ENCODE results near the gene PMEPA1. TPM values are rescaled to one million over a fixed set of nuclear protein-coding genes. Genes with fewer than 3 reads are reported as not detected.
A peak's percentile ranks its signal among the peaks of the same experiment; 100 is the strongest.
"Not testable (repeated sequence)": the region's sequence is repeated elsewhere in the genome, so short reads cannot be mapped to it uniquely, and the experiment has no call there.

Gene PMEPA1
- polyA plus RNA-seq, 10 donors, result 15.2 to 31.8 (median 20.6) TPM

DNA sequence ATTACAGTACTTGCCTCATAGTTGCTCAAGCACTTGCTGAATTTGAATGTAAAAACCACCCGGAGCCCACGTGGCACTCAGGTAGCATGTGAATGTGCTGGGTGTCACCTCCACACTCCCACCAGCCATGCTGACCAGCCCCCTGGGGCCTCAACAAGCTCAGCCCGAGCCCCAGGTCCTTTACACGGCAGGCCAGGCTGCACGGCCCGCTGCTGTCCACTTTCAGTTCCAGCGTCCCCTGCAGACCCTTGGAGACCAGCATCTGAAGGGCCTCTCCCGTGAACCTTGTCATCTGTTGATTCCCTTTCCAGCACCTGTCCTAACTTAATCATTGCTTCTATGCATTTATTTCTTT is 56.3 kb downstream of the PMEPA1 start:
- DNase-seq, result peak in 1 of 3 donors; percentile 7

DNA sequence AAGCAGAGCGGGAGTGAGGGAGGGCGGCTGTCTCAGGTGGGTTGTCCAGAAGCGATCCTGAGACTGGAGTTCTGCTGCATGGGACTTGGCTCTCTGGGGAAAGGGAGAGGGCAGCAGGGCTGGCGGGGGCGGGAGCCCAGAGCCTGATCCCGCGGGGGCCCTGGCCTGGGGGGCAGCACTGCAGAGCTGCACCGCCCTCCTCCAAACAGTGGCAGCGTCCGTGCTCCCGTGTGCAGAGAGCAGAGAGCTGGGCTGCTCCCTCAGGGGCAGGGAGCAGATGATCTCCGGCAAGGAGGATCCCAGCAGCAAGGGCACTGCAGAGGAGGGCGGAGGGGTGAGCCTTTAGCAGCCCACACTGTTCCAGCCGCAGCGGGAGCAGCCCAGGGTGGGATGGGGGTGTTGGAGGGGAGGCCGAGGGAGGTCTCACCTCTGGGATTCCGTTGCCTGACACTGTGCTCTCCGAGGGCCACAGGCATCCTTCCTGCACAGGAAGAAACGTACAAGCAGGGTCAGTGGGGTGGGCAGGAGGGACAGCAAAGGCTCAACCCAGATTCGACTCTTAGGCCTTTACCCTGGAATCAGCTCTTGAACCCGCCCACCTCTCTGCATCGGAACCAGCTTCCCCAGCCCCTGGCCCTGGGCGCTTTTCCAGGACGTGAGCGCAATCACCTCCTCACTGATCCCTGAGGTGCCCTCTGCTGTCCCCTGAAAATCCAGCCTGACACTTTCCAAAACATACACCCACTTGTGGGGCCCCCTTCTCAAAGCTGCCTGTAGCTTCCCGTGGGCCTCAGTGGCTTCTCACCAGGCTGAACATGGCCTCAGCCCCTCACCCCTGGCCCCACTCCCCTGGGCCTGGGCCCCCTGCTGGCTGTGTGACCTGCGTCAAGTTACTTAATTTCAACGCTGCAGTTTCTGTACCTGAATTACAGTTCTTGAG is 56.9 kb downstream of the PMEPA1 start:
- DNase-seq, result peak in 1 of 3 donors; percentile 4

DNA sequence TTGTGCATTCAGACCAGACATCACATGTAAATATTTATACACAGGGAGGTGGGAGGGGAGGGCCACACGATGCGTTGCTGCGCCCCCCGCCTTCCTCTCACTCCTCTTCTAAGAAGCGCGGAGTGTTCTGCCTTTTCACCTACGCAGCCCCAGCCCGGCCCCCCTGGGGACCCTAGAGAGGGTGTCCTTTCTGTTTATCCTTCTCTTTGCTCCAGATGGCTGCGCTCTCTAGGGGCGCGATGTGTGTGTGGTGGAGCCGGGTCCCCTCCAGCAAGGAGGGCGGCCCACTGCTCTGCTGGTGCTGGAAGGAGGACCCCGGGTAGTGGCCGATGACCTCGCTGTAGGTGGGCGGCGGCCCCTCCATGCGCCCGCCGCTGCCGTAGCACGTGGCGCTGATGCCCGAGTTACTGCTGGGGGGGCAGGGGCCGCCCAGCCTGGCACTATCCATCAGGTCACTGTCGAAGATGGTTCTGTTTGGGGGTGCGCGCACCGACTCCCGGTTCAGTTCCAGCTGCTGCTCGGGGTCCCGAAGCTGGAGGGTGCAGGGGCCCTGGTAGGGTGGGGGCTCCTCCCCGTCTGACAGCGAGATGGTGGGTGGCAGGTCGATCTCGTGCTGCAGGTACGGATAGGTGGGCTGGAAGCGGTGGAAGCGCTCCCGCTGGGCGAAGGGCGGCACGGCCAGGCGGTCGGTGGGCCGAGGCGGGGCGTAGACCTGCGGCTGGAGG is 57.8 kb downstream of the PMEPA1 start:
- no peak for DNase-seq

DNA sequence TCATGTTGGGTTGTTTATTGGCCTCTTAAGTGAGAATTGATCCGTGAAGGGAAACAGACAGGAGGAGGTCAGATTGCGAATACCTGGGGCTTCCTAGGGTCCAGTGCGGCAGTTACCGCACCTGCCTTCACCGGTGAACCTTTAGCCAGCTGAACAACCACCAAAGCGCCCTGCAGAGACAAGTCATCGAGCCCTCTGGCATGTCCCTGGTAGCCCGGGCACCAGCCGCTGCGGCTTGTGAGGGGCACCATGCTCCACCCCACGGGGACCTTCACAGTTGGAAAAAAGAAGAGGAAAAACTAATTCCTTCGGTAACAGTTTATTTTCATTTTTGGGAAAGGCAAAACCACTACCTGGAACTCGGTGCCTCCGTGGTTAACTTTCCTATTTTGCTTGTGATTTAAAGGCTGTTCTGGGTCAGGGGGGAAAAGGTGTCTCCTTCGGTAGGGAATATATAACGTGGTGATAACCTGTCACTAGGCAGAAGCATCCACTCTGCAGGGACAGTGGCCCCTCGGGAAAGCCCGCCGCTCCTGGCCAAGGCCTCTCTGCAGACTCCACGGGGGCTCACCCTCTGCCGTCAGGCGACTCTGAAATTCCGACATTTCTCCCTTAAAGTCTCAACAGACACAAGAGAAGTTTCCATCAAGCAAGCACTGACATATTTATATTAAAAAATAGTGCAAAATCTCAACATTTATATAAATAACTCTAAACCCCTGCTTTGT is 58.9 kb downstream of the PMEPA1 start:
- no peak for DNase-seq

DNA sequence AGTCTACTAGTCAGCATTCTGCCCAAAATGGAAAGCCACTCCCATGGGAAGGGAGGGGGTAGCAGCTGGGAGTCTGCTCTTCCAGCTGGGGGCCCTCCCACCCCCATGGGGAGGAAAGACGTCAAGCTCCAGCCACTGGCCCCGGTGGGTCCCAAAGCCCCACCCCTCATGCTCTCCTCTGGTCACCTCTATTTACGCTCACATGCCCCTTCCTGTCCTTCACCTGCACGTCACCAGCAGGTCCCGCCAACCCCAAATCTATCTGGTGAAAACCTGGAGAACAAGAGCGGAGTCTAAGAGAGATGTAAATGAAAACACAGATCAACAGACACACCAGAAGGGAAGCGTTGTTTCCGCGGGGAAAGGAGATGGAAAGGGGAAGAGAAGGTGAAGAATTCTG is 59.5 kb downstream of the PMEPA1 start:
- DNase-seq, result no peak

DNA sequence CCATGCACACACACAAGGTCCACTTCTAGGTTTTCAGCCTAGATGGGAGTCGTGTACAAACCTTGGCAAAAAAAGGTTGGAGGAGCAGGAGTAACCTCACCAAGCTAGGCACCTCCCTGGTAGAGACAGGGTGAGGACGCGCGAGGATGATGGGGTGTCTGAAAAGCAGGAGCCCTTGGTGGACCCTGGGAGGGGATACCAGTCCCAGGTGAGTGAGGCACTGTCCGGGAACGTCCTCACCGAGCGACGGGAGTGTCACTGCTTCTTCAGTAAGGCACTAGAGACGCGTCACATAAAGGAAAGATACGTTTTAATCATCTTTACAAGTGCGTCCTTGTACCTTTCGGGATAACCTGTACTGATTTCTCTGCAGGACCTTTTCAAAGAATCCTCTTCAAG is 60.2 kb downstream of the PMEPA1 start:
- DNase-seq, result no peak

DNA sequence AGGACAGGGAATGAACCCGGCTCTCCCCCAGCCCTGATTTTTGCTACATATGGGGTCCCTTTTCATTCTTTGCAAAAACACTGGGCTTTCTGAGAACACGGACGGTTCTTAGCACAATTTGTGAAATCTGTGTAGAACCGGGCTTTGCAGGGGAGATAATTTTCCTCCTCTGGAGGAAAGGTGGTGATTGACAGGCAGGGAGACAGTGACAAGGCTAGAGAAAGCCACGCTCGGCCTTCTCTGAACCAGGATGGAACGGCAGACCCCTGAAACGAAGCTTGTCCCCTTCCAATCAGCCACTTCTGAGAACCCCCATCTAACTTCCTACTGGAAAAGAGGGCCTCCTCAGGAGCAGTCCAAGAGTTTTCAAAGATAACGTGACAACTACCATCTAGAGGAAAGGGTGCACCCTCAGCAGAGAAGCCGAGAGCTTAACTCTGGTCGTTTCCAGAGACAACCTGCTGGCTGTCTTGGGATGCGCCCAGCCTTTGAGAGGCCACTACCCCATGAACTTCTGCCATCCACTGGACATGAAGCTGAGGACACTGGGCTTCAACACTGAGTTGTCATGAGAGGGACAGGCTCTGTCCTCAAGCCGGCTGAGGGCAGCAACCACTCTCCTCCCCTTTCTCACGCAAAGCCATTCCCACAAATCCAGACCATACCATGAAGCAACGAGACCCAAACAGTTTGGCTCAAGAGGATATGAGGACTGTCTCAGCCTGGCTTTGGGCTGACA is 60.8 kb downstream of the PMEPA1 start:
- no peak for DNase-seq

DNA sequence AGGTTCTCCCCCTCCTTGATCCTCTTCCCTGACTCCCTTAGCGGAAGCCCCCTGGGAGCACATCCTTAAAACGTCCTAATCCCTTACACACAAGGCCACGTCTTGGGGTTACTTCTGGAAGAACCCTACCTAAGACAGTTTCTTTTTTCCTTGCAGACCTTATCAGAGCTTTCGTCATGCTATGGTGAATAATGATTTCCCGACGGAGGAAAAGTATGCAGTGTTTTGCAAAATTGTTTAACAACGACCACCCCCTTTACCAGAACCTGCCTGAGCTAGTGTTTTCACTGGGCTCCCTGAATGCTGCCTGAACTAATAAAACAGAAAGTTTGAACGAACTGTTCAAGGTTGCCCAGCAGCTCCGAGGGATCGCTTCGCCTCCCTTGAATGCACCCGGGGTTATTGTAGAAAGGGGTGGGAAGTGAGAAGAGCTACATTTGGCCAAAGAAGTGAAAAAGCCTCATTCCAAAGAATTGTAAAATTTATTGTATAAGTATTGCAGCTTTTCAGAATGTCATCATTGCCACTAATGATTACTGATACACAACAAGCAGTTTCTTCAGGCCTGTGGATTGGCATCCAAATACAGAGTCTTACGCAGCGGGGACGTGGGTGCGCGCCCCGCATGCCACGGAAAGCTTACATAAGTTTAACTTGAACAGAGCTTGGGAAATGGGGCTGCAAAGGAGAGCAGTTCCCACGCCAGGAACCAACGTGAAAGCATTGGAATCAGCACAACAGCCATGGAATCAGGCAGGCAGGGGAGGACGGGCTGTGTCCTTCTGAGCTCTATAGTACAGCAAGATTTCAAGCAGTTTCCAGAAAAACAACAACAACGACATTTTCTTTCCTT is 61.7 kb downstream of the PMEPA1 start:
- no peak for DNase-seq

DNA sequence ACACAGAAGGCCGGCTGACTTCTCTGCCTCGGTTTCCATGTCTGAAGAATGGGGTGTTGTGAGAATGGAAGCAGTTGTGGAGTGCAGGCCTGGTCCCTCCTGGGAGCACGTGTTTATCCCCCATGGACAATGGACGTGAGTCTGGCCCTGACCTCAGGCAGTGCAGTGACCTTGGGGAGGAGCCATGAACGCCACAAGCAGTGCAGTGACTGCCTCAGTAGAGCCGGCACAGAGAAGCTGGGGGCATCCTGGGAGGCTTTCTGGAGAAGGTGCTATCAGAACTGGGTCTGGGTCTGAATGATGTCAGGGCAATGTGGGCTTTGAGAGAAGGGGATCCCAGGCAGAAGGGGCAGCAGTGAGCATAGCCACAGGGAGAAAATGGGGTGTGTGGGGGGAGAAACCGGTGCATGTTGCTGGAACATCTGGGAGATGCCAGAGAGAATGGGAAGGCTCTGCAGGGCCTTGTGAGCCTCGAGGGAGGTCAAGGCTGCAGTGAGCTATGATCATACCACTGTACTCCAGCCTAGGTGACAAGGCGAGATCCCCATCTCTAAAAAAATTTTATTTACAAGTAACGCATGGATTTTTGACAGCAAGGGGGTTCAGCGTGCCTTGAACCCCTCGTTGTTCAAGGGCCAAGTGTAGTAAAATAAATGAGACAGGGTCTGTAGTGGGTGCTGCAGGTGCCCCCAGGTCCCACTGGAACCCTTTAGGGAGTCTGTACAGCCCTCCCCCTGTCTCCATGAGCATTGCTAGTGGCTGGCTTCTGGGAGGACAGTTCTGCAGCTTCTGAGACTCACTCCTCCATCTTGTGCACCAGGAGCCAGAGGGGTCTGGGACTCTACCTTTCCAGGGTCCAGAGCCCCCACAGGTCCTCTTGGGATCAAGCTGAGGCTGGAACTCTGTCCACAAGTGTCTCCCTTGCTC is 62.5 kb downstream of the PMEPA1 start:
- no peak for DNase-seq

DNA sequence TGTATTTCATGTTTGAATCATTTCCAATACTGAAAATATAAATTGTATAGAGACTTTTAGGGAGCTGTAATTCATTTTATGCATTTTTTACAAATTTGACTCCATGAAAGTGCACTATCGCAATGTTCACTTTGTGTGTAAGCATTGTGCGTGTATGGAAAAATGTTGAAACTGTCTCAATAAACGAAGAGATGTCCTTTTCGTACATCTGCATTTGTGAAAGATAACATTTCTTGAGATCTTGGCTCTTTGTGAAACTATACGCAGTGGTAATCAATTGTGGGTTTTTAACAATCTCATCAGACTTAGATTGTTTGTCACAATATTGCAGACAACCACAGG is 70.9 kb downstream of the PMEPA1 start:
- DNase-seq, result no peak

DNA sequence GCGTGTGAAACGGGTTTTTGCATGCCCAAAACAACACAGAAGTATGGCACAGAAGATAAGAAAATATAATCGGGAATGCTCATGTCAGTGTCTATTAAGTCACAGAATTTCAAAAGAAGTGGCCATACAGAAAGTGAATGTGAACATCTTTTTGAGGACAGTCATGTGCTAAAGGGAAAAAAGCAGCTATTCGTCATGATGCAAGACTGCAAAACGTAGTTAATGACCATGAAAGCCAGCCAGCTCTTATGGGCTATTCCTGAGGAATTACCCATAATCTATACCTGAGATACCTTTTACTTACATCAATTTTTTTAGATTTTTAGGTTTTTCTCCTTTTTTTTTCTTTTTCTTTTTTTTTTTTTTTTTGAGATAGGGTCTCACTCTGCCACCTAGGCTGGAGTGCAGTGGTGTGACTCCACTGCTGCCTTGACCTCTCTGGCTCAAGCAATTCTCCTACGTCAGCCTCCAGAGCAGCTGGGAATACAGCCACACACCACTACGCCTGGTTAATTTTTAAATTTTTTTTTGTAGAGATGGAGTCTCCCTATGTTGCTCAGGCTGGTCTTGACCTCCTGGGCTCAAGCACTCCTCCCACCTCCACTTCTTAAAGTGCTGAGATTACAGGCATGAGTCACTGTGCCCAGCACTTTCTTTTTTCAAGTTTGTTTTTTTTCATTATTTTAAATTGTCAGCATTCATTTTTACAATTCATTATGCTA is 71.5 kb downstream of the PMEPA1 start:
- DNase-seq, result no peak

DNA sequence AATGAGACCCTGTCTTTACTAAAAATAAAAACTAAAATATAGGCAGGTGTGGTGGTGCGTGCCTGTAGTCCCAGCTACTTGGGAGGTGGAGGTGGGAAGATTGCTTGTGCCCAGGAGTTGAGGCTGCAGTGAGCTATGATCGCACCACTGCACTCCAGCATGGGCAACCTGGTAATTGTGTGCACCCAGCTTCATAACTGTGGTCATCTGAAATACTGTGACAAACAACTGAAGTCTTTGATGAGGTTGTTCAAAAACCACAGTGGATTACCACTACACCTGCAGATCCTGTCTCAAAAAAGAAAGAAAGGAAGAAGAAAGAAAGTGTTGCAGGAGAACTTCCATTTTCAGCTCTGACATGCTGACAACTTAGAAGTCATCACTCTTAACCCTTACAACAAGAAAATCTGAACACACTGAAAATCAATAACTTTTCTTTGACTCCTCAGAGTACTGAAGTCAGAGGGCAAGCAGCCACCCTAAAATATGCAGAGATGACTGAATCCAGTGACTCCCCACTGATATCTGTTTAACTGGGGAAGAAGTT is 75.8 kb downstream of the PMEPA1 start:
- DNase-seq, result no peak

DNA sequence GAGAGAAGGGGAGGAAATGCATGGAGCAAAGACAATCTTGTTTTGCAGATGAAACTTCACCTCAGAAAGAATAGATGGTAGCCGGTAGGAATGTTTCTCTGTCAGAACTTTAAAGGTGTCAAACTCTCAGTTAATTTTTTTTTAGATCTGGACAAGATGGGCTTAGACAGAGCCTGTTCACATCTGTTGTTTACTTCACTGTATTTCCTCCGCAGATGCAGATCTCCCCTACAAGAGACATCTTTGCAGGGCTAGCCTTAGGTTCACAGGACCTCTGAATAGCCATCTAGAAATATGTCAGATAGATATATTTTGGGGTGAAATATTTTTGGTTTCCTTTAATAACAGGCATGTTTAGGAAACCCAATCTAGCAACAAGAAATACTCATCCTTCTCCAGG is 77.5 kb downstream of the PMEPA1 start:
- DNase-seq, result no peak

DNA sequence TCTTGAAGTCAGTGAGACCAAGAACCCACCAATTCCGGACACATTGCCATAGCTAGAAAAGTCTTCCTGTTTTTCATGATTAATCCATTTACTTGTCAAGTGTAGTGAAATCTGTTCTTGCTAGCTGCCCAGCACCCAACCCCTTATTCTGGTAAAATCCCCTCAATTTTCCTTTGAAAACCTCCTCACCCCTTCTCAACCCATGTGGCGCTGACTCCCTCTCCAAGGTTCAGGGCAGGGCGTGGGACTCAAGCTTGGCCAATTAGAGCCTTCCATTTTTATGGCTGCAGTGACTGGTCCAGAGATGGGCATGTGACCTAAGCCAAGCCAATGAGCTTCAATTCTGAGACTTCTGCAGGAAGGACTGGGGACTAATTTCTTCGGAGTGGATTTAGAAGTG is 79.8 kb downstream of the PMEPA1 start:
- no peak for DNase-seq

DNA sequence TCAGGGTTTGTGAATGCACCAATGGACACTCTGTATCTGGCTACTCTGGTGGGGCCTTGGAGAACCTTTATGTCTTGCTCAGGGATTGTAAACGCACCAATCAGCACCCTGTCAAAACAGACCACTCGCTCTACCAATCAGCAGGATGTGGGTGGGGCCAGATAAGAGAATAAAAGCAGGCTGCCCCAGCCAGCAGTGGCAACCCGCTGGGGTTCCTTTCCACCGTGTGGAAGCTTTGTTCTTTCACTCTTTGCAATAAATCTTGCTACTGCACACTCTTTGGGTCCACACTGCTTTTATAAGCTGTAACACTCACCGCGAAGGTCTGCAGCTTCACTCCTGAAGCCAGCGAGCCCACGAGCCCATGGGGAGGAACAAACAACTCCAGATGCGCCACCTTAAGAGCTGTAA is 80.3 kb downstream of the PMEPA1 start:
- not testable (repeated sequence) for DNase-seq

DNA sequence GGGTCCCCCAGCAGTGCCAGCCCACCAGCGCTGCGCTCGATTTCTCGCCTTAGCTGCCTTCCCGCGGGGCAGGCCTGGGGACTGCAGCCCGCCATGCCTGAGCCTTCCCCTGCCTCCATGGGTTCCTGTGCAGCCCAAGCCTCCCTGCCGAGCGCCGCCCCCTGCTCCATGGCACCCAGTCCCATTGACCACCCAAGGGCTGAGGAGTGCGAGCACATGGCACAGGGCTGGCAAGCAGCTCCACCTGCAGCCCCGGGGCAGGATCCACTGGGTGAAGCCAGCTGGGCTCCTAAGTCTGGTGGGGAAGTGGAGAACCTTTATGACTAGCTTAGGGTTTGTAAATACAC is 80.9 kb downstream of the PMEPA1 start:
- not testable (repeated sequence) for DNase-seq

DNA sequence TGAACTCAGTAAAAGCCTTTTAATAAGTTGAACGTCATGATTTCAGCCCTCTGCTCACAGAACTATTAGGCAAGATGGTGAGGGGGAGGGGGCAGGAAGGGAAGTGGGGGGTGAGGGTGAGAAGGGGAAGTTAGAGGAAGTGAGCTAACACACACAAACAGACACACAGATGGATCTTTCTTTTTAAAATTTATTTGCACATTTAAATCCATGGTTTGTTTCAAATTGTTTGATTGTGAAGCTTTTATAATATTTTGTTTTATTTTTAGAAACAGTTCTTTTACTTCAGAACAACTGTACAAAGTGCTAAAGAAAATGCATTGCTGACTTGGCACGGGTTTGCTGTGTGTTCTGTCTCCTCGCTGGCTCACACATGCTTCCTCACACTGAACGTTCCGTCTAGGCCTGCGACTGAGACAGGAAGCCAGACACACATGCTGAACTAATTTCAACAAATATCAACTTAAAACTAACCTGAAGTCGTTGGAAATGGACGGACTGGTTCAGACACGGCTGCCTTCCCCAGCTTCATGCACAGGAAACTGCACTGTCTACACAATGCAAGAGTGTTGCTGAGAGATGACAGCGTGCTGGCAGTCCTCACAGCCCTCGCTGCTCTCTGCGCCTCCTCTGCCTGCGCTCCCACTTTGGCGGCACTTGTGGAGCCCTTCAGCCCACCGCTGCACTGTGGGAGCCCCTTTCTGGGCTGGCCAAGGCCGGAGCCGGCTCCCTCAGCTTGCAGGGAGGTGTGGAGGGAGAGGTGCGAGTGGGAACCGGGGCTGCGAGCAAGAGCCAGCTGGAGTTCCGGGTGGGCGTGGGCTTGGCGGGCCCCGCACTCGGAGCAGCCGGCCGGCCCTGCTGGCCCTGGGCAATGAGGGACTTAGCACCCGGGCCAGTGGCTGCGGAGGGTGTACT is 81.5 kb downstream of the PMEPA1 start:
- peak; percentile 58 to 90 (median 73) for DNase-seq

DNA sequence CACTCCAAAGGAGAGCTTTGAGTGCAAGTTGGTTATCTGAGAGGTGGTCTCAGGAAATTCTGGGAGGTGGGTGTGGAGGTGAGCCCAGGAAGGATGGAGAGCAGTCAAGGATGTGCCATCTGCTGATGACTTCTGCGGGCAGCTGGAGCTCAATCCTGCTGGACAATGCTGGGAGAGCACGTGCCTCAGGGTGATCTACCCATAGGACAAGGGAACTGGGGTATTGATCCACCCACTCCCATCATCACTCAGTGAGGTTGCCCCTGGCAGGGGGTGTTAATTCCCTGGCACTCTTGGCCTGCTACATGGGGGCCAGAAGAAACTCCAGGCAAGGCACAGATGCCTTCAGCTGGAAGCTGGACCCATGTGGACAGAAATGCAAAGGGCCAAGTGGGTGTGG is 82.5 kb downstream of the PMEPA1 start:
- DNase-seq, result no peak
